Urothelium cell line (cell line): ENCODE data around the gene JHY.

Experiments used
- DNase-seq: peaks from one replicate; pipeline ENCODE4 v3.0.0; 2011; ENCODE audit warnings: low spot score, mixed read lengths
- FAIRE-seq: peaks from 2 replicates; lab custom pipeline; 2011; peaks lifted over from hg19 to GRCh38; lab: Jason Lieb, UNC

JHY gene

DNA sequence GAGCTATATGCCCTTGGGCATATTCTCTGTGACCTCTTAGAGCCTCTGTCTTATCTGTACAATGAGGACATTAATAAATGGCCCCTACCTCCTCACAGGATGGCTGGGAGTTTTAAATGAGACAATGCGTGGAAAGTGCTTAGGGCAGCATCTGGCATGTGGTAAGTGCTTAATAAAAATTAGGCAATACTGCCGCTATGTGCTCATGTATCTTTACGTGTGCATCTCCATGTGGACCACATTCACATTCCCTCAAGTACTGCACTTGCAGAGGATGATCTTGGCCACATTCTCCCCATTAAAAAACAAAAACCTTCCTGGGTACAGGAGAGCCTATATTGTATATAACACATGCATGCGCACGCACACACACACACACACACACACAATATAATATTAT lies 118.2 kb downstream of the JHY start:
- FAIRE-seq, result no peak
- no peak for DNase-seq

DNA sequence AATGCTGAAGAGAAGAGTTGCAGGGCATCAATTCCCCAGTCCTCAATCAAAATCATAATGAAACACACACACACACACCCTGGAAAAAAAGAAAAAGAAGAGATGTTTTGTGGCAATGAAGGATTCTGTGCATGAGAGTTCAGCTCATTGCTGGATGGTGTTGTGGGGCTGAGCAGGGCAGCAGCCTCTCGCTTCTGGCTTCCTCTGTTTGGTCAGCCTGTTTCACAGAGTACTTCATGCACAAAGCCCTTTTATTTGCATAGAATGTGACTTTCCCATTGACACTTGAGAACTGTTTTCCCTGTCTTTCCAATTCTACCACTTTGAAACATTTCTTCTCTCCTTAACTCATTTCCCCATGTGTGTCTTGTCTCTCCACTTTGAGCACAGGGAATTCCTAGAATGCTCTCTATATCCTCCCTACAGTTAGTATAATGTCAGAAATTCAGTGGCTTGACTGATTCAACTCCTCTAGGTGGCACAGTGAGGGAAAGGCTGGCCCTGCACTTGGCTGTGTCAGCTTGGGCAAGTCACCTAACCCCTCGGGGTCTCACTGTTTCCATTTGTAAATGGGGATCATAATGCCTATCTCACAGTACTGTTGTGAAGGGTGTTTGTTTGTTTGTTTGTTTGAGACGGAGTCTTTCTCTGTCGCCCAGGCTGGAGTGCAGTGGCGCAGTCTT lies 124.4 kb downstream of the JHY start:
- FAIRE-seq, result no peak

More for the DNA sequence above, 124.4 kb downstream of the JHY start:
- no peak for DNase-seq
